ENCODE measurements around the gene MRPS27.

Gene MRPS27

DNA sequence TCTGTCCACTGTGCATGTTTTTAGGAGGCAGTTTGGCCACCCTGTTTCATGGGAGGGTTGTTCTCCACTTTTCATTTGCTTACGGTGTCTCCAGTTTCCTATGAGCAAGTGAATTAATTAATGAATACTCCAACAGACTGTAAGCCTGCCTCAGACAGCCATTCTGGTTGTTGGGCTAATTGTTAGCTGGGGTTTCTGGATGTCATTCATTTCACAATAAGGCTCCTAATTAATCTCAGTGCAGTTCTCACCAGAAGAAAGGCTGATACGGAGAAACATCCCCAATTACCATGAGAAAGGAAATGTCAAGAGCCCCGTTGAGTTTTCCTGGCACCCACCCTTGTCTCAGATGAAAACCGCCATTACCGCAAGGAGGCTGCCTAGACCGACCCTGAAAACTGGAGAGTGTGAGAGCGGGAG, 136.9 kb downstream of the MRPS27 start:
- no peak for DNase-seq (ENCODE audit: low read depth in 1 of 2, low spot score in 1 of 2)
- Histone ChIP-seq H3K4me3 (replicated peaks; ENCODE audit: insufficient read depth, low read length) (no peak overlapping the region), H3K27me3 (ENCODE audit: insufficient read depth, poor library complexity, severe bottlenecking) (no peaks in the 10 kb centered on the region), H3K27ac (replicated peaks) (no peak overlapping the region)
- TF ChIP-seq, protein P1, sequence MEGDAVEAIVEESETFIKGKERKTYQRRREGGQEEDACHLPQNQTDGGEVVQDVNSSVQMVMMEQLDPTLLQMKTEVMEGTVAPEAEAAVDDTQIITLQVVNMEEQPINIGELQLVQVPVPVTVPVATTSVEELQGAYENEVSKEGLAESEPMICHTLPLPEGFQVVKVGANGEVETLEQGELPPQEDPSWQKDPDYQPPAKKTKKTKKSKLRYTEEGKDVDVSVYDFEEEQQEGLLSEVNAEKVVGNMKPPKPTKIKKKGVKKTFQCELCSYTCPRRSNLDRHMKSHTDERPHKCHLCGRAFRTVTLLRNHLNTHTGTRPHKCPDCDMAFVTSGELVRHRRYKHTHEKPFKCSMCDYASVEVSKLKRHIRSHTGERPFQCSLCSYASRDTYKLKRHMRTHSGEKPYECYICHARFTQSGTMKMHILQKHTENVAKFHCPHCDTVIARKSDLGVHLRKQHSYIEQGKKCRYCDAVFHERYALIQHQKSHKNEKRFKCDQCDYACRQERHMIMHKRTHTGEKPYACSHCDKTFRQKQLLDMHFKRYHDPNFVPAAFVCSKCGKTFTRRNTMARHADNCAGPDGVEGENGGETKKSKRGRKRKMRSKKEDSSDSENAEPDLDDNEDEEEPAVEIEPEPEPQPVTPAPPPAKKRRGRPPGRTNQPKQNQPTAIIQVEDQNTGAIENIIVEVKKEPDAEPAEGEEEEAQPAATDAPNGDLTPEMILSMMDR (IDR thresholded peaks at IDR 0.05; ENCODE audit: insufficient read depth, low read length), result no peak
- no peak for TF ChIP-seq POLR2AphosphoS5 (IDR thresholded peaks at IDR 0.05; ENCODE audit: low read depth)
- no peak for TF ChIP-seq GABPA (IDR thresholded peaks at IDR 0.05; ENCODE audit: low read depth)
- no peak for TF ChIP-seq SPI1 (IDR thresholded peaks at IDR 0.05; ENCODE audit: borderline replicate concordance, low read depth)
- TF ChIP-seq, protein P2, sequence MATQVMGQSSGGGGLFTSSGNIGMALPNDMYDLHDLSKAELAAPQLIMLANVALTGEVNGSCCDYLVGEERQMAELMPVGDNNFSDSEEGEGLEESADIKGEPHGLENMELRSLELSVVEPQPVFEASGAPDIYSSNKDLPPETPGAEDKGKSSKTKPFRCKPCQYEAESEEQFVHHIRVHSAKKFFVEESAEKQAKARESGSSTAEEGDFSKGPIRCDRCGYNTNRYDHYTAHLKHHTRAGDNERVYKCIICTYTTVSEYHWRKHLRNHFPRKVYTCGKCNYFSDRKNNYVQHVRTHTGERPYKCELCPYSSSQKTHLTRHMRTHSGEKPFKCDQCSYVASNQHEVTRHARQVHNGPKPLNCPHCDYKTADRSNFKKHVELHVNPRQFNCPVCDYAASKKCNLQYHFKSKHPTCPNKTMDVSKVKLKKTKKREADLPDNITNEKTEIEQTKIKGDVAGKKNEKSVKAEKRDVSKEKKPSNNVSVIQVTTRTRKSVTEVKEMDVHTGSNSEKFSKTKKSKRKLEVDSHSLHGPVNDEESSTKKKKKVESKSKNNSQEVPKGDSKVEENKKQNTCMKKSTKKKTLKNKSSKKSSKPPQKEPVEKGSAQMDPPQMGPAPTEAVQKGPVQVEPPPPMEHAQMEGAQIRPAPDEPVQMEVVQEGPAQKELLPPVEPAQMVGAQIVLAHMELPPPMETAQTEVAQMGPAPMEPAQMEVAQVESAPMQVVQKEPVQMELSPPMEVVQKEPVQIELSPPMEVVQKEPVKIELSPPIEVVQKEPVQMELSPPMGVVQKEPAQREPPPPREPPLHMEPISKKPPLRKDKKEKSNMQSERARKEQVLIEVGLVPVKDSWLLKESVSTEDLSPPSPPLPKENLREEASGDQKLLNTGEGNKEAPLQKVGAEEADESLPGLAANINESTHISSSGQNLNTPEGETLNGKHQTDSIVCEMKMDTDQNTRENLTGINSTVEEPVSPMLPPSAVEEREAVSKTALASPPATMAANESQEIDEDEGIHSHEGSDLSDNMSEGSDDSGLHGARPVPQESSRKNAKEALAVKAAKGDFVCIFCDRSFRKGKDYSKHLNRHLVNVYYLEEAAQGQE (IDR thresholded peaks at IDR 0.05; ENCODE audit: insufficient replicate concordance, low read depth), result no peak

DNA sequence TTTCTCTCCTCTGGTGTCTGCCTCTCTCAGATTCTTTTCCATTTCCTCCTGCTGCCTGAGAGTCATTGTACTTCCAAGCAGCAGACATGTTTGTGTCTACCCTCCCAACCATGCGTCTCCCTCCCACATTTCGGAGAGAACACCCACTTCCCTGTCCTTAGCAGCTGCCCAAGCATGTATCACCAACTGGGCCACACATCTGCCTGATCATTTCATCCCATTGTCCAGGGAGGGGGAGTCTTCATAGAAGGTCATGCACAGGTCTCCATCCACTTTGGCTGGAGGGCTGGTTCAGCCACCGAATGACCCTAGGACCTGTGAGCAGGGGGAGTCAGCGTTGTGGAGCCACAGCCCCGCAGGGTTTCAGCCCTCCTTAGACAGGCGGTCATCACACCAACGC, 137.4 kb downstream of the MRPS27 start:
- H3K27ac ChIP-seq (replicated peaks), result no peak overlapping the region
- H3K4me3 ChIP-seq (replicated peaks; ENCODE audit: insufficient read depth, low read length), result no peak overlapping the region
- no peak for DNase-seq (ENCODE audit: low read depth in 1 of 2, low spot score in 1 of 2)
- no peak for TF ChIP-seq GABPA (IDR thresholded peaks at IDR 0.05; ENCODE audit: low read depth)
- H3K27me3 ChIP-seq (ENCODE audit: insufficient read depth, poor library complexity, severe bottlenecking), result no peaks in the 10 kb centered on the region

DNA sequence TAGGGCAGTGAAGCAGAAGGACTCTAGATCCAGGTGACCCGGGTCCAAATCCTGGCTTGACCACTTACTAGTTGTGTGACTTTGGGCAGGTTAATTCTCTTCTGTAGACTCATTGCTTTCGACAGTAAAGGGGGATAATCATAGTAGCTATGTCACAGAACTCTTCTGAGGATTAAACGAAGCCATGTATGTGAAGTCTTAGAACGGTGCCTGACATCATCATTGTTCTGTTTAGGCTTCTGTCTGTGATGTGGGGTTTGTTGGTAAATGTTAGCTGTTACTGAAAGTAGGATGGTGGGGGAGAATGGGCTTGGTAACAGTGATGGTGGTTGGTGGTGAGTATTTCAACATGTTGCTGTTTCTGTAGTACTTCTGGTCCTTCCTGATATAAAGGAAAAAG, 139.1 kb downstream of the MRPS27 start:
- TF ChIP-seq POLR2AphosphoS5 (IDR thresholded peaks at IDR 0.05; ENCODE audit: low read depth) (no peak), GABPA (IDR thresholded peaks at IDR 0.05; ENCODE audit: low read depth) (no peak), SPI1 (IDR thresholded peaks at IDR 0.05; ENCODE audit: borderline replicate concordance, low read depth) (no peak)
- TF ChIP-seq, protein P2 (IDR thresholded peaks at IDR 0.05; ENCODE audit: insufficient replicate concordance, low read depth), result no peak
- TF ChIP-seq, protein P1 (IDR thresholded peaks at IDR 0.05; ENCODE audit: insufficient read depth, low read length), result no peak
- no peak overlapping the region for H3K4me3 ChIP-seq (replicated peaks; ENCODE audit: insufficient read depth, low read length)
- no peak for DNase-seq (ENCODE audit: low read depth in 1 of 2, low spot score in 1 of 2)

DNA sequence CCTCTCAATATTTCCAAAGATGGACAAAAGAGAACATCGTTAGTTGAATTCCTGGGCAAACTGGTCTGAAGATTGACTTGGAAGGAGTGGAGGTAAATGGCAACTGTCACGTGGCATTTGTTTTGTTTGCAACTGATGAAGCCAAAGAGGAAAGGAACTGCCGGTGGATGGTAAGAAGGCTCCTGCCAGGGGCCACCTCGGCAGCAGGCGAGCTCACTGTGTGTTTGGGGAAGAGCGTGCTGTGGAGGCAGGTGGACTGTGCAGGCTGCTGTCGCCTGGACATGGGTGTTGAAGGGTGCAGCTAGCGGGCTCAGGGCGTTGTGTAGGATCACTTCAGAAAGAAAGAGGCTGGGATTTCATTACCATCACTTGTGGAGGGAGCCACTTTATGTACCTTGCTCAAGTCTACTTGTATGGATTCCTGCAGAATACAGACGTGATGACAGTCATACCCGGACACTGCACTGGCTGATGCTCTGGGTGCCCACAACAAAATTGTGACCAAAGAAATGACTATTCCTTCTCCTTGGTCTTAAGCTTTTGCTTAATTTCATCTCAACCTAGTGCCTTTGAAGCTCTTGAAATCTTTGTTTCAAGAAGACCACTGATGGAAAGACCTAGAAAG, 140.1 kb downstream of the MRPS27 start:
- Histone ChIP-seq H3K4me3 (replicated peaks; ENCODE audit: insufficient read depth, low read length) (no peak overlapping the region), H3K27ac (replicated peaks) (no peak overlapping the region), H3K27me3 (ENCODE audit: insufficient read depth, poor library complexity, severe bottlenecking) (no peaks in the 10 kb centered on the region)
- TF ChIP-seq, protein P1 (IDR thresholded peaks at IDR 0.05; ENCODE audit: insufficient read depth, low read length), result no peak
- no peak for TF ChIP-seq POLR2AphosphoS5 (IDR thresholded peaks at IDR 0.05; ENCODE audit: low read depth)
- TF ChIP-seq, protein P2 (IDR thresholded peaks at IDR 0.05; ENCODE audit: insufficient replicate concordance, low read depth), result no peak
- TF ChIP-seq SPI1 (IDR thresholded peaks at IDR 0.05; ENCODE audit: borderline replicate concordance, low read depth), result no peak
- no peak for TF ChIP-seq GABPA (IDR thresholded peaks at IDR 0.05; ENCODE audit: low read depth)
- no peak for DNase-seq (ENCODE audit: low read depth in 1 of 2, low spot score in 1 of 2)

More for the DNA sequence above, 139.1 kb downstream of the MRPS27 start:
- Histone ChIP-seq H3K27me3 (ENCODE audit: insufficient read depth, poor library complexity, severe bottlenecking) (no peaks in the 10 kb centered on the region), H3K27ac (replicated peaks) (no peak overlapping the region)
